ENCODE measurements around the gene EPB41L1. TPM values are rescaled to one million over a fixed set of nuclear protein-coding genes. Genes with fewer than 3 reads are reported as not detected.

EPB41L1 gene
- total RNA-seq, 1 experiment from 2014 or later = 5.9 TPM

DNA sequence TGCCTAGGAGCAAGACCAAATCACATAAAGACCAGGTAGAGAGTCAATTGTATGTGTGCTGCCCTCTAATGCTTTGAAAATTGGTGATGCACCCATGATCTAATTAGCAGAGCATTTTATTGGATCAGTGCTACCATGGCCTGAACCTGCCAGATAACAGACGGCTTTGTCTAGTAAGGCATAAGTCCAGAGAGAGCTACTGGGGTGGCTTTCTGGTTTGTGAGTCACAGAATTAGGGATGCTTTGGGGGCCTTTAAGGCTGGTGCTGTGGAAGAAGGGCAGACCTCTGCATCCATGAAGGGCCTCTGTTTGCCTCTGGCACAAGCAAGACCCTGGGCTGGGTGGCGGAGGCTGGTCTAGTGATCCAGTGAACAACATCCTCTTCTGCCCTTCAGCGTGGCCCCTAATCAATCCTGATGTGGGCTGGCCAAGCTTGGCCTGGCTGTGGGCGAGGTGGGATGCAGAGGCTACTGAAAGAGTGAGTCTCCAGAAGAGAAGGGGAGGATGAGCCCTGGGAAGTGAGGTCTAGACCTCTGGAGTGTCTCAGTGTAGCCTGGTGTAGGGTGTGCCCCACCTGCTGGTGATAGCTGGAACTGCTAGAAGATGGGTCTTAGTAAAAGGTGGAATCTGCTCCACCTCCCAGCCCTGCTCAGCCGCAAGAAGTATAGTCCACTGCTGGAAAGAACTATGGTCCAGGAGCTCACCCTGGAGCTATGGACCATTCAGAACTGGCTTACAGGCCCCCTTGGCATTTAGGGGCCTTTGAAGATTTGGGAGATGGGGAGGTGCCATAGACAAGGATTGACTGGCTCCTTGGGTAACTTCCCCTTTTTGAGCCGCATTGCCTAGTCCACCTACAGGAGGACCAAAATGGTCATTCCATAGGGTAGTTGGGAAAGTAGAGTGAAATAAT lies 45.1 kb downstream of the EPB41L1 start:
- no peaks in the 10 kb centered on the region for H3K9me2 ChIP-seq (replicated peaks; ENCODE audit: insufficient read depth, low read length)
- no peaks in the 10 kb centered on the region for H3K27me3 ChIP-seq (ENCODE audit: low read length)
- H3K27ac ChIP-seq (ENCODE audit: low read length) = no peak overlapping the region
- DNase-seq = peak; percentile 91
- no peak overlapping the region for H3K9ac ChIP-seq (ENCODE audit: low read length)
- H3K4me3 ChIP-seq (ENCODE audit: low read length) = no peak overlapping the region
- H4K20me1 ChIP-seq (ENCODE audit: insufficient read depth, low read depth, low read length) = no peaks in the 10 kb centered on the region
- H3K4me1 ChIP-seq (ENCODE audit: low read length) = peaks cover 3% of the 10 kb centered on the region; the same call in 1 of the 2 replicates
- H3K9me3 ChIP-seq (ENCODE audit: low read length) = no peaks in the 10 kb centered on the region
- H3K79me2 ChIP-seq (ENCODE audit: low read length) = no peaks in the 10 kb centered on the region
- H3K36me3 ChIP-seq (ENCODE audit: insufficient read depth, low read length) = no peaks in the 10 kb centered on the region
- H2AFZ ChIP-seq (ENCODE audit: low read length) = no peak overlapping the region
- no peak overlapping the region for H3K4me2 ChIP-seq (ENCODE audit: low read depth, low read length, poor library complexity, severe bottlenecking)

- Histone ChIP-seq H4K20me1 (ENCODE audit: insufficient read depth, low read depth, low read length) (no peaks in the 10 kb centered on the region), H3K9me2 (replicated peaks; ENCODE audit: insufficient read depth, low read length) (no peaks in the 10 kb centered on the region), H3K4me1 (ENCODE audit: low read length) (peaks cover 3% of the 10 kb centered on the region; the same call in 1 of the 2 replicates), H3K27me3 (ENCODE audit: low read length) (no peaks in the 10 kb centered on the region), H3K9me3 (ENCODE audit: low read length) (no peaks in the 10 kb centered on the region), H3K4me2 (ENCODE audit: low read depth, low read length, poor library complexity, severe bottlenecking) (no peak overlapping the region), H3K36me3 (ENCODE audit: insufficient read depth, low read length) (no peaks in the 10 kb centered on the region), H3K79me2 (ENCODE audit: low read length) (no peaks in the 10 kb centered on the region), H3K4me3 (ENCODE audit: low read length) (no peak overlapping the region), H3K27ac (ENCODE audit: low read length) (no peak overlapping the region), H2AFZ (ENCODE audit: low read length) (no peak overlapping the region), H3K9ac (ENCODE audit: low read length) (no peak overlapping the region)
- no peak for DNase-seq
Measured at GRCh38 chr20:36200451-36200850, 45.9 kb downstream of the EPB41L1 start.

DNA sequence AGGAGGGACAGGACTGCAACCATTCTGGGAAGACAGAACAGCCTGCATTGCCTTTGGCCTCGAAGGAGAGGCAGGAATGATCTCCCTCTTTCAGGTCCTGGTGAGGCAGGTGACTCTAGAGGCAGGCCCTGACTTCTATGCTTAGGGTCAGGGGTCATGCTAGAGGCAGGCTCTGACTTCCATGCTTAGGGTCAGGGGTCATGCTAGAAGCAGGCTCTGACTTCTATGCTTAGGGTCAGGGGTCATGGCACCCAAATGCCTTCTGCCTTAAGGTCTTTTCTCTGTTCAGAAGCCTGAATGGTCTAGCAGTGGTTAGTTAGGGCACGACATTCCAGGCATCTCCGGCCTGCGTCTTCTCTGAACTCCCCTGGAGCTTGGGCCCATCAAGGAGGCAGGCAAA lies 46.7 kb downstream of the EPB41L1 start:
- no peaks in the 10 kb centered on the region for H4K20me1 ChIP-seq (ENCODE audit: insufficient read depth, low read depth, low read length)
- no peaks in the 10 kb centered on the region for H3K27me3 ChIP-seq (ENCODE audit: low read length)
- H3K79me2 ChIP-seq (ENCODE audit: low read length) = no peaks in the 10 kb centered on the region
- H3K9me3 ChIP-seq (ENCODE audit: low read length) = no peaks in the 10 kb centered on the region
- no peaks in the 10 kb centered on the region for H3K9me2 ChIP-seq (replicated peaks; ENCODE audit: insufficient read depth, low read length)
- H3K4me2 ChIP-seq (ENCODE audit: low read depth, low read length, poor library complexity, severe bottlenecking) = no peak overlapping the region
- H2AFZ ChIP-seq (ENCODE audit: low read length) = no peak overlapping the region
- peaks cover 3% of the 10 kb centered on the region; the same call in 1 of the 2 replicates for H3K4me1 ChIP-seq (ENCODE audit: low read length)
- no peak overlapping the region for H3K27ac ChIP-seq (ENCODE audit: low read length)
- H3K36me3 ChIP-seq (ENCODE audit: insufficient read depth, low read length) = no peaks in the 10 kb centered on the region
- H3K4me3 ChIP-seq (ENCODE audit: low read length) = no peak overlapping the region
- no peak for DNase-seq
- H3K9ac ChIP-seq (ENCODE audit: low read length) = no peak overlapping the region

DNA sequence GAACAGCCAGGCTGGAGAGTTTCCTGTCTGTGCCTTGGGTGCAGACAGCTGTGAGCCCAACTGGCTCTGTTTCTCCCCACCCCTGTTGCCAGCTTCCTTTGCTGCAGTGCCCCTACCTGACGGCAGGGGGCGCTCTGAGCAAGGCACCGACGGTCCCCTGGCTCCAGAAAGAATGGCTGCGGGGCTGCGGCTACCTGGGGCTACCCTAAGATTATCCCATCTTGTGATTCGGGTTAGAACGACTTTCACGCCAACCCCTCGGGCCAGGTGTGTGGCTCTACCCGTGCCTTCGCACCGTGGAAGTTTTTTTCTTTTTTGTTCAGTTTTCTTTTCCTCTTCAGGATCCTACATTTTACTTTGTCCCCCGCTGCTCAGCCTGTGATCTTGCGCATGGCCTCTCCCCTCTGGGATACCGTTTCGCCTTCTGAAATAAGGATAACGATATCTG lies 48.4 kb downstream of the EPB41L1 start:
- peaks cover 3% of the 10 kb centered on the region; the same call in 1 of the 2 replicates for H3K4me1 ChIP-seq (ENCODE audit: low read length)
- no peak overlapping the region for H3K9ac ChIP-seq (ENCODE audit: low read length)
- no peaks in the 10 kb centered on the region for H4K20me1 ChIP-seq (ENCODE audit: insufficient read depth, low read depth, low read length)
- H3K4me3 ChIP-seq (ENCODE audit: low read length) = no peak overlapping the region
- peak; percentile 87 for DNase-seq
- H3K4me2 ChIP-seq (ENCODE audit: low read depth, low read length, poor library complexity, severe bottlenecking) = no peak overlapping the region
- no peaks in the 10 kb centered on the region for H3K9me2 ChIP-seq (replicated peaks; ENCODE audit: insufficient read depth, low read length)
- H2AFZ ChIP-seq (ENCODE audit: low read length) = no peak overlapping the region
- no peaks in the 10 kb centered on the region for H3K27me3 ChIP-seq (ENCODE audit: low read length)
- H3K27ac ChIP-seq (ENCODE audit: low read length) = no peak overlapping the region
- H3K9me3 ChIP-seq (ENCODE audit: low read length) = no peaks in the 10 kb centered on the region
- H3K36me3 ChIP-seq (ENCODE audit: insufficient read depth, low read length) = no peaks in the 10 kb centered on the region
- H3K79me2 ChIP-seq (ENCODE audit: low read length) = no peaks in the 10 kb centered on the region

DNA sequence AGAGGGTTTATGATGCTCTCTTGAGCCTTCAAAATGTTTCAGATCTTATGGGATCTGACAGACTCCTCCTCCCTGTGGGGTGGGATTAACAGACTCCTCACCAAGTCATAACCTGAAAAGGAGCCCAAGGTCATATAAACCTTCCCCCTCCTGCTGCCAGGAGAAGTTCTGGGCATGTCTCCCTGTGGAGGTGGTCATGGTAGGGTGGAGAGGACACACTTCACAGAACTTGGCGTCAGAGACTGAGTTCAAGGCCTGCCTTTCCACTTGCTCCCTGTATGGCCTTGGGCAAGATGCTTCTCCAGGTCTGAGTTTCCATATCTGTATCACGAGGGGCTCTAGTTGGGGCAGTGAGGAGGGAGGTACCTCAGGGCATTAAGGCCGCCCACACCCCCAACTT lies 49.3 kb downstream of the EPB41L1 start:
- Histone ChIP-seq H3K79me2 (ENCODE audit: low read length) (no peaks in the 10 kb centered on the region), H3K36me3 (ENCODE audit: insufficient read depth, low read length) (no peaks in the 10 kb centered on the region), H4K20me1 (ENCODE audit: insufficient read depth, low read depth, low read length) (no peaks in the 10 kb centered on the region), H3K4me2 (ENCODE audit: low read depth, low read length, poor library complexity, severe bottlenecking) (no peak overlapping the region), H3K4me1 (ENCODE audit: low read length) (peaks cover 3% of the 10 kb centered on the region; the same call in 1 of the 2 replicates), H3K4me3 (ENCODE audit: low read length) (no peak overlapping the region), H3K9ac (ENCODE audit: low read length) (no peak overlapping the region), H3K27ac (ENCODE audit: low read length) (no peak overlapping the region), H3K9me3 (ENCODE audit: low read length) (no peaks in the 10 kb centered on the region), H2AFZ (ENCODE audit: low read length) (no peak overlapping the region), H3K9me2 (replicated peaks; ENCODE audit: insufficient read depth, low read length) (no peaks in the 10 kb centered on the region), H3K27me3 (ENCODE audit: low read length) (no peaks in the 10 kb centered on the region)
- no peak for DNase-seq

DNA sequence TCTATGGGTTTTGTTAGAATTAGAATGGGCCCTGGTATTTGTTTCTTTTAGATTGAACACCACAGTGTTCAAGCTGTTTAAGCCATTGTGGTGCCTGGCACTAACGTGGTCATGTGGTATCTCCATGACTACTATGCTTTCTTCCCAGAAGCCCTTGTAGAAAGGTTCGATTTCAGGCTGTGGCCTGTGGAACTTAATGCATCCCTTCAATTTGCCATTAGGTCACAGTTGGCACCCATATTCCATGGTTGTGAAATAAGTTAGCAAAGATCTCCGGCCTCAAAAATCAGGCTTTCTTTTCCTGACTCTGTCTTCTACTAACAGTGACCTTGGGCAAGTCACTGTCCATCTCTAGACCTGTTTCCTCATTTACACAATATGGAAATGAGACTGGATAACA lies 50.5 kb downstream of the EPB41L1 start:
- Histone ChIP-seq H3K36me3 (ENCODE audit: insufficient read depth, low read length) (no peaks in the 10 kb centered on the region), H3K79me2 (ENCODE audit: low read length) (no peaks in the 10 kb centered on the region), H3K4me3 (ENCODE audit: low read length) (no peak overlapping the region), H3K9me2 (replicated peaks; ENCODE audit: insufficient read depth, low read length) (no peaks in the 10 kb centered on the region), H4K20me1 (ENCODE audit: insufficient read depth, low read depth, low read length) (no peaks in the 10 kb centered on the region), H3K4me2 (ENCODE audit: low read depth, low read length, poor library complexity, severe bottlenecking) (no peak overlapping the region), H3K27ac (ENCODE audit: low read length) (no peak overlapping the region), H3K27me3 (ENCODE audit: low read length) (no peaks in the 10 kb centered on the region), H3K9me3 (ENCODE audit: low read length) (no peaks in the 10 kb centered on the region), H2AFZ (ENCODE audit: low read length) (no peak overlapping the region), H3K4me1 (ENCODE audit: low read length) (peaks cover 3% of the 10 kb centered on the region; the same call in 1 of the 2 replicates), H3K9ac (ENCODE audit: low read length) (no peak overlapping the region)
- no peak for DNase-seq

DNA sequence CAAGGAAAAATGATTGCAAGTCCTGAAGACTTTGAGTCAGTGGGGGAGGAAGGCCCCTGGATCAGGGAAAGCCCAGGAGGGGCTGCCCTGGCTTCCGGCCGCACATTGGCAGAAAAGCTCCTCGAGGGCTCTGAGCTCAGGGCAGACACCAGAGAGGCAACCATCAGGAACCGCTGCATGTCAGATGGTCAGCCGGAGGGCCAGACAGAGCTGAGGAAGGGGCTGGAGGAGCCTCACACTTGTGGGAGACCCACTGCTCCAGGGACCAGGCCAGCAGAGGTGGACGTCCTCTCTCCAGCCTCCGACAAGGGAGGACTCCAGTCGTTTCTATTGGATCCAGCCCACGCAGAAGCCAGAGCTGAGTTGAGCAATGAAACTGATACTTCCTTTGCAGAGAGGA lies 51.5 kb downstream of the EPB41L1 start:
- no peaks in the 10 kb centered on the region for H3K79me2 ChIP-seq (ENCODE audit: low read length)
- no peaks in the 10 kb centered on the region for H3K27me3 ChIP-seq (ENCODE audit: low read length)
- no peak overlapping the region for H2AFZ ChIP-seq (ENCODE audit: low read length)
- H4K20me1 ChIP-seq (ENCODE audit: insufficient read depth, low read depth, low read length) = no peaks in the 10 kb centered on the region
- no peak overlapping the region for H3K4me3 ChIP-seq (ENCODE audit: low read length)
- H3K27ac ChIP-seq (ENCODE audit: low read length) = no peak overlapping the region
- H3K9me3 ChIP-seq (ENCODE audit: low read length) = no peaks in the 10 kb centered on the region
- no peaks in the 10 kb centered on the region for H3K36me3 ChIP-seq (ENCODE audit: insufficient read depth, low read length)
- no peak for DNase-seq
- H3K9ac ChIP-seq (ENCODE audit: low read length) = no peak overlapping the region
- peaks cover 3% of the 10 kb centered on the region; the same call in 1 of the 2 replicates for H3K4me1 ChIP-seq (ENCODE audit: low read length)
- no peak overlapping the region for H3K4me2 ChIP-seq (ENCODE audit: low read depth, low read length, poor library complexity, severe bottlenecking)
- no peaks in the 10 kb centered on the region for H3K9me2 ChIP-seq (replicated peaks; ENCODE audit: insufficient read depth, low read length)

DNA sequence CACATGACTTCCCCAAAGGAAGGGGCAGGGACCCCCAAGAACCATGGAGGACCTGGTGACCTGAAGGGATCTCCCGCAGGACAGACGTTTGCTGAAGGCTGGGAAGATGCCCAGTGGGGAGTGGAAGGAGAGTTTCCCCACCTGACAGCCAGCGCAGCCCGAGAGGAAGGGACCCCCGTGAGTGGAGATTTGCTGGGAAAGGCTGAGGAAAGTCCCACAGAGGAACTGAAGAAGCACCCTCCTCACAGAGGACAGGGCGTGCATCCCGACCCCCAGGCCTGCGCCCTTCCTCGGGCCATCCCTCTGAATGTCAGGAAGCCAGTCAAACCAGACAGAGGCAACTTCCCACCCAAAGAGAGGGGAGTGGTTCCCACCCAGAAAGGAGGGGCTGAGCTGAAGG lies 52.1 kb downstream of the EPB41L1 start:
- Histone ChIP-seq H3K27ac (ENCODE audit: low read length) (no peak overlapping the region), H3K9me3 (ENCODE audit: low read length) (no peaks in the 10 kb centered on the region), H3K79me2 (ENCODE audit: low read length) (no peaks in the 10 kb centered on the region), H3K4me3 (ENCODE audit: low read length) (no peak overlapping the region), H3K9ac (ENCODE audit: low read length) (no peak overlapping the region), H3K9me2 (replicated peaks; ENCODE audit: insufficient read depth, low read length) (no peaks in the 10 kb centered on the region), H3K27me3 (ENCODE audit: low read length) (no peaks in the 10 kb centered on the region), H3K4me2 (ENCODE audit: low read depth, low read length, poor library complexity, severe bottlenecking) (no peak overlapping the region), H2AFZ (ENCODE audit: low read length) (no peak overlapping the region), H4K20me1 (ENCODE audit: insufficient read depth, low read depth, low read length) (no peaks in the 10 kb centered on the region), H3K4me1 (ENCODE audit: low read length) (peaks cover 3% of the 10 kb centered on the region; the same call in 1 of the 2 replicates), H3K36me3 (ENCODE audit: insufficient read depth, low read length) (no peaks in the 10 kb centered on the region)
- DNase-seq = no peak

Data from Karpas-422 (cell line).